ENCODE results near the gene AADACL3. TPM values are rescaled to one million over a fixed set of nuclear protein-coding genes. Genes with fewer than 3 reads are reported as not detected.

AADACL3 gene
- total and polyA plus RNA-seq, 2 of the 8 experiments (the other 6 are each of a cell fraction or from before 2014, with no cell fraction given): 0.33 to 2.3 TPM

DNA sequence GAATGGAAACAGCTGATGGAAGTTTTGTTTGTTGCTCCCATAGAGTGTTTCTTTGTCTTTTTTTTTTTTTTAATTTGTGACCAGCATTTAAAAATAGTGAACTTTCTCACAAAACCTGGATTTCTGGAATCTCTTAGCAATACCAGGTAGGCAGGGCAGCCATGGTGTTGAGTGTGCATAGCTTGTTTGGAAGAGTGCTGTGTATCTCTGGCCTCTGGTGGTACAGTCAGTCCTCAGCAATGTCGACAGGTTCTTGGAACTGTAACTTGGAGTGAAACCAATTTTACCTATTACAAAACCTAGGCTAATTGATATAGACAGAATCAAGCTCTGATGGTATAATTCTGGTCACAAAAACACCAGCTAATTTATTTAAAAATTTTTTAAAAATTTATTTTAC, 6.7 kb downstream of the AADACL3 start (continued):
- TF ChIP-seq, protein P1, sequence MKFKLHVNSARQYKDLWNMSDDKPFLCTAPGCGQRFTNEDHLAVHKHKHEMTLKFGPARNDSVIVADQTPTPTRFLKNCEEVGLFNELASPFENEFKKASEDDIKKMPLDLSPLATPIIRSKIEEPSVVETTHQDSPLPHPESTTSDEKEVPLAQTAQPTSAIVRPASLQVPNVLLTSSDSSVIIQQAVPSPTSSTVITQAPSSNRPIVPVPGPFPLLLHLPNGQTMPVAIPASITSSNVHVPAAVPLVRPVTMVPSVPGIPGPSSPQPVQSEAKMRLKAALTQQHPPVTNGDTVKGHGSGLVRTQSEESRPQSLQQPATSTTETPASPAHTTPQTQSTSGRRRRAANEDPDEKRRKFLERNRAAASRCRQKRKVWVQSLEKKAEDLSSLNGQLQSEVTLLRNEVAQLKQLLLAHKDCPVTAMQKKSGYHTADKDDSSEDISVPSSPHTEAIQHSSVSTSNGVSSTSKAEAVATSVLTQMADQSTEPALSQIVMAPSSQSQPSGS (IDR thresholded peaks at IDR 0.05; ENCODE audit: low read length): no peak
- no peak for TF ChIP-seq GABPA (IDR thresholded peaks at IDR 0.05; ENCODE audit: borderline replicate concordance, insufficient read depth, low read length)
